Gastrocnemius medialis (tissue), 4 donors: ENCODE data around the gene TCP10L. TPM values are rescaled to one million over a fixed set of nuclear protein-coding genes. Genes with fewer than 3 reads are reported as not detected.
"Not testable (repeated sequence)": the region's sequence is repeated elsewhere in the genome, so short reads cannot be mapped to it uniquely, and the experiment has no call there.

Source experiments
- ATAC-seq, 2 donors: fragments of 150-250 bp; one replicate each; pipeline ENCODE4 v1.9.1; 2016
- DNase-seq, 2 donors: peaks; one replicate each; pipeline ENCODE4 v3.0.0-alpha.2; 2019
- H3K27ac ChIP-seq, 4 donors: fragments of 200-600 bp; sonication (generic); 1 replicate in 1 of 4; 2 replicates in 3 of 4; pipeline ENCODE4 v1.5.1; 2016 to 2018; ENCODE audit warnings: mild to moderate bottlenecking in 2 of 4, moderate library complexity in 1 of 4
- H3K27me3 ChIP-seq, 3 donors: fragments of 200-600 bp; sonication (generic) in 2 of 3; 1 replicate in 1 of 3; 2 replicates in 2 of 3; pipeline versions ENCODE4 v1.5.1 to v1.6.0; 2016 to 2019; ENCODE audit warnings: mild to moderate bottlenecking in 1 of 3, moderate library complexity in 1 of 3
- H3K36me3 ChIP-seq, 2 donors: fragments of 200-600 bp; sonication (generic) in 1 of 2; one replicate each; pipeline ENCODE4 v1.5.1; 2017 to 2018
- H3K4me1 ChIP-seq, 2 donors: fragments of 200-600 bp; sonication (generic) in 1 of 2; one replicate each; pipeline ENCODE4 v1.5.1; 2016 to 2017; ENCODE audit warnings: mild to moderate bottlenecking in 2 of 2
- H3K4me3 ChIP-seq, 4 donors: fragments of 200-600 bp; sonication (generic) in 3 of 4; 1 replicate in 1 of 4; 2 replicates in 3 of 4; pipeline ENCODE4 v1.5.1; 2016 to 2019; ENCODE audit warnings: mild to moderate bottlenecking in 2 of 4
- H3K9me3 ChIP-seq, 3 donors: fragments of 200-600 bp; sonication (generic) in 2 of 3; 1 replicate in 1 of 3; 2 replicates in 2 of 3; pipeline ENCODE4 v1.5.1; 2016 to 2019
- CTCF ChIP-seq, 5 experiments: fragments of 450-650 bp in 3 of 5; fragments of 200-600 bp in 2 of 5; sonication (generic) in 2 of 5; IDR thresholded peaks in 4 of 5; conservative IDR thresholded peaks in 1 of 5; 1 replicate in 4 of 5; 2 replicates in 1 of 5; pipeline ENCODE4 v1.5.1; 2016 to 2019; ENCODE audit warnings: antibody characterized with exemption in 5 of 5, mild to moderate bottlenecking in 3 of 5, moderate library complexity in 3 of 5
- POLR2A ChIP-seq, 2 donors: fragments of 450-650 bp; IDR thresholded peaks; one replicate each; pipeline ENCODE4 v1.6.1; 2017; ENCODE audit warnings: antibody characterized with exemption in 2 of 2, mild to moderate bottlenecking in 2 of 2, moderate library complexity in 2 of 2
- in situ Hi-C, 4 donors: fragments of 200-750 bp; cut with MboI; loops; one replicate each; pipeline versions ENCODE4 v1.15.0 to v1.8.0; 2017; ENCODE audit warnings: low sequenced_read_pairs in 4 of 4
- intact Hi-C: fragments of 100-400 bp; cut with DNase I; formaldehyde crosslinking; loops from one replicate; pipeline ENCODE4 v1.15.1; 2023; ENCODE audit warnings: low total_unique reads
- total RNA-seq, 4 donors: library from RNA; depleted of rRNA; stranded (reverse); fragments of >200 nt; gene quantifications; one replicate each; pipeline versions ENCODE4 v1.1.0 to v1.2.3, GENCODE V29; 2016

TCP10L gene
- total RNA-seq, 4 donors from 2014 or later, result 0.19 to 0.36 (median 0.33) TPM

GRCh38 chr21:32547018-32547417, 38.3 kb downstream of the TCP10L start:
- Histone ChIP-seq H3K4me3 (no peak overlapping the region), H3K27me3 (no peaks in the 10 kb centered on the region), H3K4me1 (no peaks in the 10 kb centered on the region), H3K36me3 (no peaks in the 10 kb centered on the region), H3K27ac (no peak overlapping the region), H3K9me3 (no peaks in the 10 kb centered on the region)
- no peak for ATAC-seq
- no peak for DNase-seq
- intact Hi-C loops, result no loop called here
- in situ Hi-C loops, result no loop called here
- TF ChIP-seq POLR2A (IDR thresholded peaks at IDR 0.05), result no peak
- no peak for TF ChIP-seq CTCF (IDR thresholded peaks at IDR 0.05 in 4 of 5, conservative IDR thresholded peaks at IDR 0.05 in 1 of 5)

- Histone ChIP-seq H3K4me3 (no peak overlapping the region), H3K27me3 (no peaks in the 10 kb centered on the region), H3K27ac (no peak overlapping the region), H3K36me3 (no peaks in the 10 kb centered on the region), H3K9me3 (no peaks in the 10 kb centered on the region), H3K4me1 (no peaks in the 10 kb centered on the region)
- no peak for TF ChIP-seq POLR2A (IDR thresholded peaks at IDR 0.05)
- no peak for TF ChIP-seq CTCF (IDR thresholded peaks at IDR 0.05 in 4 of 5, conservative IDR thresholded peaks at IDR 0.05 in 1 of 5)
- intact Hi-C loops (no loop called here), in situ Hi-C loops (no loop called here)
- ATAC-seq (no peak), DNase-seq (no peak)
These were observed 39.3 kb downstream of the TCP10L start for GRCh38 chr21:32545948-32546441.

- no peaks in the 10 kb centered on the region for H3K4me1 ChIP-seq
- no peak for DNase-seq
- H3K27ac ChIP-seq, result no peak overlapping the region
- H3K4me3 ChIP-seq, result no peak overlapping the region
- no peak for ATAC-seq
- H3K27me3 ChIP-seq, result no peaks in the 10 kb centered on the region
- no peaks in the 10 kb centered on the region for H3K36me3 ChIP-seq
- in situ Hi-C loops (no loop called here), intact Hi-C loops (no loop called here)
- no peaks in the 10 kb centered on the region for H3K9me3 ChIP-seq
- TF ChIP-seq POLR2A (IDR thresholded peaks at IDR 0.05), result no peak
These were observed 40.6 kb downstream of the TCP10L start for GRCh38 chr21:32544697-32545096.

GRCh38 chr21:32543975-32544374, 41.3 kb downstream of the TCP10L start:
- in situ Hi-C loops (no loop called here), intact Hi-C loops (no loop called here)
- no peaks in the 10 kb centered on the region for H3K4me1 ChIP-seq
- no peaks in the 10 kb centered on the region for H3K36me3 ChIP-seq
- no peak for TF ChIP-seq POLR2A (IDR thresholded peaks at IDR 0.05)
- TF ChIP-seq CTCF (IDR thresholded peaks at IDR 0.05 in 4 of 5, conservative IDR thresholded peaks at IDR 0.05 in 1 of 5), result no peak
- no peak overlapping the region for H3K27ac ChIP-seq
- no peak overlapping the region for H3K4me3 ChIP-seq
- no peak for DNase-seq
- H3K27me3 ChIP-seq, result no peaks in the 10 kb centered on the region
- ATAC-seq, result no peak
- no peaks in the 10 kb centered on the region for H3K9me3 ChIP-seq

GRCh38 chr21:32543056-32543455, 42.3 kb downstream of the TCP10L start:
- intact Hi-C loops, H3K4me1 ChIP-seq, ATAC-seq: not testable (repeated sequence)

GRCh38 chr21:32539378-32539777, 45.9 kb downstream of the TCP10L start:
- H3K27ac ChIP-seq, result no peak overlapping the region
- H3K36me3 ChIP-seq, result no peaks in the 10 kb centered on the region
- no peaks in the 10 kb centered on the region for H3K4me1 ChIP-seq
- no peak overlapping the region for H3K4me3 ChIP-seq
- ATAC-seq (no peak), DNase-seq (no peak)
- no peaks in the 10 kb centered on the region for H3K27me3 ChIP-seq
- no peaks in the 10 kb centered on the region for H3K9me3 ChIP-seq
- TF ChIP-seq CTCF (IDR thresholded peaks at IDR 0.05 in 4 of 5, conservative IDR thresholded peaks at IDR 0.05 in 1 of 5), result no peak
- no peak for TF ChIP-seq POLR2A (IDR thresholded peaks at IDR 0.05)
- in situ Hi-C loops (no loop called here), intact Hi-C loops (no loop called here)

More at GRCh38 chr21:32543056-32543455, 42.3 kb downstream of the TCP10L start:
- in situ Hi-C loops, H3K9me3 ChIP-seq, H3K27ac ChIP-seq, H3K4me3 ChIP-seq, H3K36me3 ChIP-seq, DNase-seq, H3K27me3 ChIP-seq: not testable (repeated sequence)
